Daoy (cell line): ENCODE results near the gene PLEKHA5. TPM values are rescaled to one million over a fixed set of nuclear protein-coding genes. Genes with fewer than 3 reads are reported as not detected.
"Not testable (repeated sequence)": the region's sequence is repeated elsewhere in the genome, so short reads cannot be mapped to it uniquely, and the experiment has no call there.

Experiments used
- DNase-seq: peaks from one replicate; pipeline ENCODE4 v3.0.0-alpha.2; 2015; ENCODE audit warnings: low read depth
- total RNA-seq: library from RNA; depleted of rRNA; stranded (reverse); fragments of >200 nt; shearing (Covaris generic); gene quantifications from 2 replicates; pipeline ENCODE4 v1.2.3, GENCODE V29; 2014

Gene PLEKHA5
- total RNA-seq, 1 experiment from 2014 or later, result 15.3 TPM

DNA sequence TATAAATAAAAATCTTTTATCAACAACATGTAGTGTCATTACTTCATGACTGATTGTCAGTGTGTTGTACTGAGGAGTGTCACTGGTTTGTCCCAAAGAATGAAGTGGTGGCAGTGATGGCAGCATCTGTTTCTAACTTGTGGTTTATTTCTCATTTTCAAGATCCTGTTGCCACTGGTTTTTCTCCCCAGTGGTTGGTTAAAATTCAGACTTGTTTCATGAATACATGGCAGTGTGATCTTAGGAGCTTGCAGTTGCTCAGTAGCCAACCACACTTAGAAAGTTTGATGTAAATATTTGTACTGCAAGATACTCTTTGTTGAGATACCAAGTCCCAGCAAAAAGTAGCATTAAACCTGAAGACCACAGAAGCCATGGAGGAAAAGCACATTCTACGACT, 69.8 kb downstream of the PLEKHA5 start:
- DNase-seq, result no peak

DNA sequence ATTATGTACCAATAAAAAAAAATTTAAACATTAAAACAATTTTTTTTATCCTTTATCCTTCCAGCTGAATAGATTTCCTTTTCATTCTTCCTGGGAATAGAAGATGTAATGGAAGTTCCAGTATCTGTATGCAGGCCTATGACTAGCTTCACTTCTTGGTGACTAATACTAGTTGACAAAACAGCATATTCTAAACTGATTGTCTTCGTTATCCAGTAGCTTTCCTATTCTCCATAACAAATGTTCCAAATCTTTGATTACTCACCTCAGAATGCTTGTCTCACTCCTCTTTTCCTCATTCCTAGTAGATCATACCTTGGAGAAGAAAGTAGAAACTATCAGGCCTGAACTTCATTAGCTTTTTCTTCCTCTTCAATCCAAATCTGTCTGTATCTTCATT, 70.7 kb downstream of the PLEKHA5 start:
- no peak for DNase-seq

DNA sequence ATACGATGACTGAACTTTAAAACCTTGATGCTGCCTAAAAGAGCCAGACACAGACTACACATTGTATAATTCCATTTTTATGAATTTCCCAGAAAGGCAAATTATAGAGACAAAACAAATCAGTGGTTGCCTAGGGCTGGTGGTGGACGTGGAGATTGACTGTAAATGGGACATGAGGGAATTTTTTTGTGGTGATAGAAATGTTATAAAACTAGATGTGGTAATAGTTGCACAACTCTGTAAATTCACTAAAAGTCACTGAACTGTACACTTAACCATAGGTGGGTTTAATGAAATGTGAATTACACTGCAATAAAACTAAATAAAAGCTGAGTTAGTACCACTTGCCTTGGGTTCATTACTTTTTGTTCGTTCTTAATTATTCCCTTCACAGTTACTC, 72.1 kb downstream of the PLEKHA5 start:
- no peak for DNase-seq

DNA sequence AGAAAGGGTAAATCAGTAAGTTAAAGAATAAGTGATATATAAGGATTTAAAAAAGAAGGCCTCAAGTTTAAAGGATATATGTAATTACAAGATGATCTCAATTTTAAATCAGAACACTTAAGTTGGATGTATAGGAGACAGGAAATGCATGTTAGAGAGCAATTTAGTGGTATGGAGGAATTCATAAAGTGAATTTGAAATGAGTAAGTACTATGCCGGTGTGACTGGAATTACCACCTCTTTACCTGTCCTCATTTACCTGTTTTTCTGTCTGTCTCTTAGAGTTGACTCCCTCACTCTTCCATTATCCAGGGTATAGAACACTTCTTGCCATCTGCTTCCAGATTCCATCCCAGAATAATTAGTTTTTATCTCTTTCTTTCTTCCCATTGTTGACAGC, 73.5 kb downstream of the PLEKHA5 start:
- DNase-seq, result no peak

DNA sequence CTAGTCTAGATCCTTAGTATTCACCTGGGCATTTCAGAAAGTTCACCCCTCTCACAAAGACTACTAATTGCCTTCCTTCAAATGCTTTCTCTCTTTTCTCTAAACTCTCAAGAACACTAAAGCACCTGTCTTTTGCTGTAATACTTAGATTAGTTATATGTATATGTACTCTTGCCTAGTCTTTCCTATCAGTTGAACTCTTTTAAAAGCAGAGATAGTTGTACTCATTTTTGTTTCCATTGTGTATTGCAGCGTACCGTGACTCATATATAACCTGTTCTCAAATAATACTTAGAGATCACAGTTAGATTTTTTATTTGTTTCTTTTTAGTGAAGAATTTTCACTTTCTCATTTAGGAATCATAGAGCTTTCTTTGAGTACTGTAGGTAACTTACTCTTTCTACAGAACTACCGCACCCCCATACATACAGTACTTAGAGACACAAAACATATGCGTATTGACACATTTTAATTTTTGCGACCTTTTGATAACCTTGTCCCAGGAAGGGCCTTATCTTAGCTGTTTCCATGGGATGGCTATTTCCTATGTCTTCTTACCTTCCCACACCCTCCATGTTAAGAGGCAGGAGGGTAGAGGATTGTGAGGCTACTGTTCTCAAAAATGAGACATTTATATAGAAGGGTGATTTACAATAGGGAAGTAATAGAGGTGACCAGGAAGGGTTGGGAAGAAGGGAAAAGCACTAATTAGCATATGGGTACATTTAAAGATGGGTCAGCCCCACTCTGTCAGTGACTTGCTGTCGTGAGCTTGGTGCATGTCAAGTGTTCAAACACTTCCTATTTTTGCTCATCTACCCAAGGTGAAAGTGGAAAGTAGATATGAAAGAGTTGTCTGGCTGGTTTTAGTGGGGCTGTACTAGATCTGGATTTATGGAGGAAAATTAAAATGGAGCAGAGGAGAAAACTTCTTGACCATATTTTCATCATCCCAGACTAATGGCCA, 74.3 kb downstream of the PLEKHA5 start:
- DNase-seq, result no peak

DNA sequence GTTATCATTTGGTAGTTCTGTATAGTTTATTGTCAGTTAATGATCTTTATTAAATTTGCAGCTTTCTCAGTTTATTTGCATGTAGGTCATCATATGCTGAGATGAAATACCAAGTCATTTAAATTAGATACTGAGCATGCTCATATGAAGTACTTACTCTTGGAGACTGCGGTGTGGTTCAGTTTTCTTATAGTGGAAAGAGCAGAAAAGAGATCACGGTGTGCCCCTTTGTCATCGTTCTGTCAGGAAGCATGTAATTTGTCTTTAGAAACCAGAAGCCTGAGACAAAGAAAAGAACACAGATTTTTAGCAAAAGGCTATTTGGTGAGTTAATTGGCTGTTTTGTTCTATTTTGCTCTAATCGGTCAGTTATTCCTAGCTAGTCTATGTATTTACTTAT, 75.6 kb downstream of the PLEKHA5 start:
- no peak for DNase-seq

DNA sequence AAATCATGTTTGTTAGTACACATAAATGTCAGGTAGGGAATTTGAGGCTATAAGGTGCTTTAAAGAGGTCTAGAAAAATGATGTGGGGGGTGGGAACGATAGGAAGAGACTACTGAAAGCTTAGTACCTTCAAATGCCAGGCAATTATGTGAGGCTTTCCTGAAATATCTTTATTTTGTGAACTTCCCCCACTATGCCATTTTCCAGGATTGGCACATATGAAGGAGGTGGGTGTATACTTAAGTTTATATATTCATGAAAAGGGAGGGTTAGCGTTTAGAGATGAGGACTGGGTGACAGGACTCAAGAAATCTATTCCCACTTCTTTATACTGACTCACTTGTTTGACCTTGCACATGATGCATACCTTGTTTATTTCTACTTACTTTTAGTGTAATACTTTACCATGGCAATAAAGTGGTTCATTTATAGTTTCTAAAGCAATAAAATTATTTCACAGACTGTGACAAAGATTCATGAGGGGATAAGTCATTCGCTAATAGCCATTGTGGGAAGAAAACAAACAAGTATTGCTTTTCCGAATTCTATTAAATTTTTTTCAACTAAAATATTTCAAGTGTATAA, 77.1 kb downstream of the PLEKHA5 start:
- no peak for DNase-seq

DNA sequence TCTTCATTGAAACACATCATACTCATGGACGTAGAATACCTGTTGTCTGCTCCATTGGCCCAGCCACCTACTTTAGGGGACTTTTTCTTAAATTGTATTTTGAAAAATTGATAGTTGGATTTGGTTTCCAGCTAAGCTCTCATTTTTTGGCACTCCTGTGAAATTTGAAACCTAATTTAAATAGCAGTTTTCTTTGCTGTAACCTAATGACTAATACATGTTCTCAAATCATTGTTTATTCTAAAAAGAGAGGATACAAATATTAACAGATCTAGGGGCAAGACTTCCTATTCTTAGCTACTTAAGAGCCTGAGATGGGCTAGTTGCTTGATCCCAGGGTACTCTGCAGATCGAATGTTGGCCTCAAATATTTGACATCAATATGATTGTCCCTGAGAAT, 78.9 kb downstream of the PLEKHA5 start:
- DNase-seq, result no peak

DNA sequence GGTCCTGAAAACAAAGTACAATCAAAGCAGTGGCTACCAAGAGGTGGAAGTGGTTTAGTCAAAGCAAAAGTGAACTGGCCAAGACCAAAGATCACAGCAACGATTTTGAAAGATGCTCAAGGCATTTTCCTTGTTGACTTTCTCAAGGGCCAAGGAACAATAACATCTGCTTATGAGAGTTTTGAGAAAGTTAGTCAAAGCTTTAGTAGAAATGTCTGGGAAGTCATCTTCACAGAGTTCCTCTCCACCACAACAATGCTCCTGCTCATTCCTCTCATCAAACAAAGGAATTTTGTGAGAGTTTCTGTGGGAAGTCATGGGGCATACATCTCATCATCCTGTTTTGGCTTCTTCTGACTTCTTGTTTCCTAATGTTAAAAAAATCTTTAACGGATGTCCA, 80.1 kb downstream of the PLEKHA5 start:
- no peak for DNase-seq

DNA sequence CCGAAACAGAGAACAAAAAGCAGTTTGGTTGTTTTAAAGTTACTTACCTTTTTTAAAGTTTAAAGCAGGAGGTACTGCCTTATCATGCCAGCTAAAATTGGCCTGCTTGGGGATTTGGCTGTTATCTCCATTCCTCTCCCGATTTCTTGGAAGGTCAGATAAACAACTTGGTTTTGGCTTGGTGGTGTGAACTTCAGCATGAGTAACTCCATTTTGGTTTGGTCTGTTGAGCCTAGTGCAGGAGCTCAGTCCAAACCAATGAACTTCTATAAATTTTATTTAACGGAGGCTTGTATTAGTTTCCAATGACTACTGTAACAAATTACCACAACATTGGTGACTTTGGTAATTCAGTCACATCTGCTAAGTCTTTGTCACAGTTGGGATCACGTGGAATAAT, 82.3 kb downstream of the PLEKHA5 start:
- DNase-seq, result no peak

DNA sequence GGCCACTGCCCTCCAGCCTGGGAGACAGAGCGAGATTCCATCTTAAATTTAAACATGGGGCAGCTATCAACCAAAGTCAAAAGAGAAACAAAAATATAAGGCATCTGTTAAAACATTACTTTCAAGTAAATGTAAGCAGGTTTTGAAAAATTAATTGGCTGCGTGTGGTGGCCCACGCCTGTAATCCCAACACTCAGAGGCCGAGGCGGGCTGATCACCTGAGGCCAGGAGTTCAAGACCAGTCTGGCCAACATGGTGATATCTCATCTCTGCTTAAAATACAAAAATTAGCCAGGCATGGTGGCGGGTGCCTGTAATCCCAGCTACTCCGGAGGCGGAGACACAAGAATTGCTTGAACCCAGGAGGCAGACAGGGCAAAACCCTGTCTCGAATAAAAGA, 82.7 kb downstream of the PLEKHA5 start:
- DNase-seq, result no peak

DNA sequence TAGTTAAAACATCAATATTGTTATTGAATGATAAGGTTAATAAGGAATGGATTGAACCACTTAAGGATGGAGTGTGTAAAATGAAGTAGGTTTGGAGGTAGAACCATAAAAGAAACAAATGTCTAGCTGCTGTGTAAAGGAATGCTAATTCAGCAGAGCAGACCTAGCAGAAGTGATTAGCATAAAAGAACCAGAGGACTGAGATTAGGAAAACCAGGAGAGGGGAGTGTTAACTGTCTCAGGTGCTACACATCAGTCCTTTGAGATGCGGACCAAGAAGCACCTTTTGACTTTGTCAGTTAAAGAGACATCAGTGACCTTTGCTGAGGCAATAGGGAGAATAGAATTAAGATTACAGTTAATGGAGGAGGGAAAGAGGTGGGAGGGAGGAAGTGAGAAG, 84.5 kb downstream of the PLEKHA5 start:
- DNase-seq, result no peak

DNA sequence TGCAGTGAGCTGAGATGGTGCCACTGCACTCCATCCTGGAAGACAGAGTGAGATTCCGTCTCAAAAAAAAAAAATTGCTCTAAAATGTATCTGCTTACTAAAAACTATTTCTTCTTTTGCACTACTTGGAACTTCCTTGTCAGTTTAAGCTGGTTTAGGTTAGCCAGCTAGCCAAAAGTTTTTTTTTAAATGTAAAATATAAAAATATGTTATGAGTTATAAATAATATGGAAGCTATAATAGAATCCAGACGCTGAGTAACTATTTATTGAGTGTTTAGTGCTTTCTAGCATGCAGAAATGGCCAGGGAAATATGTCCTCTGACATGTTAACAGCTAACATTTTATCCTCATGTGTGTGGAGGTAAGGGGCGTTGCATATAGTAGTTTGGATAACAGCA, 85.6 kb downstream of the PLEKHA5 start:
- DNase-seq, result no peak

DNA sequence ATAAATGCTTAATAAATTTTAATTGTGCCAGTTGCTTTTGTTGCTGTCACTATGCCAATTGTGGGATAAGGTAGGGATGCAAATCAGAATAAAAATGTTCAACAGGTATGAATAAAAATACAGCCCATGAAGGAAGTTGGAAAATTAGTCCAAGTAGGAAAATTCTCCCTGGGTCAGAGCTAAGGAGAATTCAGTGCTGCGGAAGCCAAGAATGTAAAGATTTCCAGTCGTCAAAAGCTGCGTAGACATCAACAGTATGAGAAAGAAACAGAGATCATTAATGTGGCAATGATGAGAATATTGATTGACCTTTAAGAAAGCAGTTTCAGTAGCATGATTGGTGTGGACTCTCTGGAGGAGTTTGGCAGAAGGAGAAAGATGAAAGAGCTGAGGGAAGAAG, 87.9 kb downstream of the PLEKHA5 start:
- DNase-seq, result no peak

DNA sequence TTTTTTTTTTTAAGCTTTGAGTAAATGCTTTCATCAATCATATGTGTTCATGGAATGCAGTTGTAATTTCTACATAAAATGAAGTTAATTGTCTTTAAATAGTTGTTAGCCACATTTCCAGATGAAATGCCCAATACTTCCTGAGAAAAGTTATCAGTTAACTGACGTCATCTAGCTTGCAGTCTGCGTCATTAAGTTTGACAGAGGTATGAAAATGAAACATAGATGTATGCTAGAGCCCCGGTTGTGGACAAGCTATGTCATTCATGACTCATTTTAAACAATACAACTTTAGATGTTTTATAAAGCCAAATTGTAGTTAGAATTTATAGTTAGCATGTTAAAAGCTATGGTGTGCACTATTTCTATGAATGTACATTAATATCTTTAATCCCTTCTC, 90.7 kb downstream of the PLEKHA5 start:
- peak; percentile 15 for DNase-seq

DNA sequence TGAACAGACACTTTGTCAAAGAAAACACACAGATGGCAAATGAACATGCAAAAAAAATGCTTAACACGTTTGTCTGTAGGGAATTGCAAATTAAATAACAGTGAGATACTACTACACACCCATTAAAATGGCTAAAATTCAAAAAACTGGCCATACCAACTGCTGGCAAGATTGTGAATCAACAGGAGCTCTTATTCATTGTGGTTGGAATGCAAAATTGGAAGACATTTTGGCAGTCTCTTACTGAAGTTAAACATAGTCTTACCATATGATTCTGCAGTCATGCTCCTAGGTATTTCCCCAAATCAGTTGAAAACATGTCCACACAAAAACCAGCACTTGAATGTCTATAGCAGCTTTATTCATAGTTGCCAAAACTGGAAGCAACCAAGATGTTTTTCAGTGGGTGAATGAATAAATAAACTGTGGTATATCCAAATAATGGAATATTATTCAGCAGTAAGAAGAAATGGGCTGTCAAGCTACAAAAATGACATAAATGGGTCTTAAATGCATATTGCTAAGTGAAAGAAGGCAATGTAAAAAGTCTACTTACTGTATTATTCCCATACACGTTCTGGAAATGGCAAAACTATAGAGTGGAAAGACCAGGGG, 91.4 kb downstream of the PLEKHA5 start:
- no peak for DNase-seq

DNA sequence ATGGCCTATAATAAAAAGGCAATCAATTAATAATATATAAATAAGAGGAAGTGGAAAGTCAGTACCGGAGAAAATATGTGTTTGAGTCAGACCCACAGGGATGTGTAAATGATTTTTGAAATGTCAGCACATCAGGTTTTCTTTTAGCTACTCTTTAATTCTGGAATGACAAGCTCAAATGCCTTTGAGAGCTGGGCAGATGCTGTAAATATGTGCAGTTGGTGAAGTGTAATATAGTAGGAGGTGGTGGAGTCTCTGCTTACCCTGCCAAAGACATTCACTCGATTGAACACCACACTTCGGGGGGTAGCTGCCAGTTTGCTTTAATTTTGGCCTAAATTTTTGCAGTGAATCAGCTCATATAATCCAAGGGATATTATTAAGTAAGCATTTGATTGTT, 93.0 kb downstream of the PLEKHA5 start:
- DNase-seq, result no peak

DNA sequence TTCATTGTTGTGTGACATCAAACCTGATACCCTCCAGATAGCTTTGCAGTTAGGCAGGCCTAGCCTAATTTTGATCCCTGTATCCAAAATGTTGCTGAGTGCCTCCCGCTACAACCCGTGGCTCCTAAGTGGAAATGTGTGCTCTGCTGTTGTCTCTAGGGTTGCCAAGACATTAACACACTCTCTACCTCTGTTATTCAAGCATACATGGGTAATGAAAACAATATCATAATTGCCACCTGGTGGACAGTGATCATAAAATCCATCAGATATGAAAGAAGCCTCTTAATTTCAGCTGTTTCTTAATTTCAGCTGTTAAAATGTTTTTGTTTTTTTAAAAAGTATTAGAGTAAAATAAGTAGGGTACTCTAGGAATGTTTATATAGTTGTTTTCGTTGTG, 93.5 kb downstream of the PLEKHA5 start:
- DNase-seq, result no peak

DNA sequence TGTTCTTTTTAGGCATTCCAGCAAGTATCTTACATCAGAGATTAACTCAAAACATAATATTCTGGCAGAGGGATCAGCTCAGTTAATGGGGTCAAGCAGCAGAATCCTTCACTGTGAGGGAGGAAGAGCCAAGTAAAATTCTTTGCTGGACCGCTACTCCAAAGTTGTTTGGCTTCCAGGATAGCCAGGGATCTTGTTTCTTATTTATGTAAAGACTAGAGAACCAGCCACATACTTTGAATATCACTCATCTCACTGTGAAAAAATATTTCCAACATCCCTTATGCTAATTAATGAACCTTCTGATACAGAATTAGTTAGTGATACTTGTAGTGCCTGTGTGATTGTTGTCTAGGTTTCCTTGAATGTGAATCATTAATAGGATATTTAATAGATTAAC, 94.2 kb downstream of the PLEKHA5 start:
- DNase-seq, result no peak

DNA sequence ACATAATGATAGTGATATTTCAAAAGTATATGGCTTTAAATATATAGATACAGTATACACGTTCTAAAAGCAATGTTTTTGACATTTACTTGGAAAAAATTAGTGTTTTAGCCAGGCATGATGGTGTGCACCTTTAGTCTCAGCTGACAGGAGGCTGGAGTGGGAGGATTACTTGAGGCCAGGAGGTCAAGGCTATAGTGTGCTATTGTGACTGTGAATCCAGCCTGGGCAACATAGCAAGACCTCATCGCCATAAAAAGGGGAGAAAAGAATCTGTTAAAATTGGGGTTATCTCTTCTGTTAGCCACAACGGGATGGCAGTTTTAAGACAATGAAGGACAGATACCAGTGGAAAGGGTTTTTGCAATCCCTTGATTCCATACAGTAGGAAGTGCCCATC, 95.2 kb downstream of the PLEKHA5 start:
- no peak for DNase-seq

DNA sequence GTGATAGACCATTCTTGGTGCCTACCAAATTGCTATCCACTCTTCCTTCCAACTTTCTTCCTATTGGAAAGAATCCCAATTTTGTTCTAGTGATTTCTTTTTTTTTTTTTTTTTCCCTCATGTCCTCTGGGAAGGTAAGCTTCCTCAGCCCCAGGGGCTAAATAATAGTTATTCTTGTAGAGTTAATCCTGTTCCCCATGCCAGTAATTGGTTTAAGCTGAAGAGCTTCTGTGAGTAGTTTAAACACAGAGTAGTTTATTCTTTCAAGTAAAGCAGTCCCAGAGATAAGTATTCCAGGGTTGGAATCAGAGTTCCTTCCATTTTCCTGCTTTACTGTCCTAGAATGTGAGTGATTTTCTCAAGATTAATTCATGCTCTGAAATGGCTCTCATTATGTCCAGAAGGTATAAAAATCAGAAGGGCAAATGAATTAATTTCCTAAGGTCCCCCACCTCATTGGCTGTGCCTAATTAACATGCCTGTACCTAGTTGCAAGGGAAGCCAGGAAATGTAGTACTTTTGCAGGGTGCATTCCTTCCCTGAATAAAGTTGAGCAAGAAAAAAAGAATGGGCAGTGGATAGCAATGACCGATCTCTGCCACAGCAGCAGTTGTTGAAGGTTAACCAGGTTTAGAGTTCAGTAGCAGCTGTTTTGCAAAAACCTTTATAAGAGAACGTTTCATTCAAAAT, 97.8 kb downstream of the PLEKHA5 start:
- DNase-seq, result no peak

DNA sequence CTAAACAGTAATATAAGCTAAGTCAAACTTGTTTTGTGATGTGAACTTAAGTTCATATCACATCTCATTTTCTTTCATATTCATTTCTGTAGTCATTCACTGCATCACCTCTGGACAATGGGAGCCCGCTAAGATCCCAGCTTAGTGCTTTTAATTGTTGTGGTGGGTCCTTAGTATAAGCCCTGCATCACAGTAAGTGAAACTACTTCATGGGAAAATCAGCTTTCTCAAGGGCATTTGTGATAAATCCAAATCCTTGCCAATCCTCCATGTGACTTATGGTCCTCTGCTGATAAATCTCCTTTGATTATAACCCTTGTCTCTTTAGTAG, 98.3 kb downstream of the PLEKHA5 start:
- no peak for DNase-seq

DNA sequence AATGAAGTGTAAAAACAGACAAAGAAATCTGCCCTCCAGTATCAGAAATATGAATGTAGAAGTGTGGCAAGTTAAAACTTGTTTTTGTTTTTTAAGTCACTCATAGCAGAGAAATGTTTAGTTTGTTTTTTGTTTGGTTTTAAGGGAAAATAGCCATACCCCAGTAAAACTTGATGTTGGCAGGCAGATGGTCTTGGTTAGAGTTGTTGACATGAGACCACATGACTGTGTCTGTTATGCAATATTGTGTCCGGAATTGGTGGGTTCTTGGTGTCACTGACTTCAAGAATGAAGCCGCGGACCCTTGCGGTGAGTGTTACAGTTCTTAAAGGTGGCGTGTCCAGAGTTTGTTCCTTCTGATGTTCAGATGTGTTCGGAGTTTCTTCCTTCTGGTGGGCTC, 99.5 kb downstream of the PLEKHA5 start:
- DNase-seq, result not testable (repeated sequence)
